Epidermal melanocyte (primary cell): Measurements from ENCODE around the gene FILIP1.

Experiments
- DNase-seq: peaks from one replicate; pipeline ENCODE4 v3.0.0; 2011; ENCODE audit warnings: low spot score; ENCODE audit not compliant: insufficient read length

The FILIP1 gene

GRCh38 chr6:75492386-75493153 lies 1.0 kb downstream of the FILIP1 start:
- DNase-seq, result no peak

- DNase-seq, result no peak
Observed at GRCh38 chr6:75491291-75491690, 2.3 kb downstream of the FILIP1 start.

- DNase-seq, result no peak
Observed at GRCh38 chr6:75490706-75491105, 2.9 kb downstream of the FILIP1 start.

GRCh38 chr6:75489025-75489424 lies 4.6 kb downstream of the FILIP1 start:
- DNase-seq, result no peak

- no peak for DNase-seq
Observed at GRCh38 chr6:75488033-75488432, 5.6 kb downstream of the FILIP1 start.

- DNase-seq, result no peak
Observed at GRCh38 chr6:75486850-75487518, 6.6 kb downstream of the FILIP1 start.

GRCh38 chr6:75484535-75484934 lies 9.1 kb downstream of the FILIP1 start:
- DNase-seq, result no peak

- DNase-seq, result no peak
Observed at GRCh38 chr6:75483136-75483952, 10.3 kb downstream of the FILIP1 start.

- no peak for DNase-seq
Observed at GRCh38 chr6:75481936-75482593, 11.5 kb downstream of the FILIP1 start.

- no peak for DNase-seq
Observed at GRCh38 chr6:75481394-75481793, 12.2 kb downstream of the FILIP1 start.

GRCh38 chr6:75480425-75480824 lies 13.2 kb downstream of the FILIP1 start:
- DNase-seq, result no peak

- DNase-seq, result no peak
Observed at GRCh38 chr6:75479712-75480111, 13.9 kb downstream of the FILIP1 start.

GRCh38 chr6:75478929-75479328 lies 14.7 kb downstream of the FILIP1 start:
- DNase-seq, result no peak

- no peak for DNase-seq
Observed at GRCh38 chr6:75472885-75473284, 20.7 kb downstream of the FILIP1 start.

- no peak for DNase-seq
Observed at GRCh38 chr6:75467966-75468365, 25.6 kb downstream of the FILIP1 start.

- no peak for DNase-seq
Observed at GRCh38 chr6:75467284-75467683, 26.3 kb downstream of the FILIP1 start.

GRCh38 chr6:75466636-75467035 lies 27.0 kb downstream of the FILIP1 start:
- DNase-seq, result no peak

- DNase-seq, result no peak
Observed at GRCh38 chr6:75463908-75464307, 29.7 kb downstream of the FILIP1 start.

- DNase-seq, result no peak
Observed at GRCh38 chr6:75463061-75463460, 30.5 kb downstream of the FILIP1 start.

GRCh38 chr6:75460681-75461080 lies 32.9 kb downstream of the FILIP1 start:
- DNase-seq, result no peak

- peak; percentile 44 for DNase-seq
Observed at GRCh38 chr6:75458895-75459294, 34.7 kb downstream of the FILIP1 start.

GRCh38 chr6:75450903-75451302 lies 42.7 kb downstream of the FILIP1 start:
- DNase-seq, result no peak
